SJSA1 (cell line): ENCODE data around the gene SIGLEC5. TPM values are rescaled to one million over a fixed set of nuclear protein-coding genes. Genes with fewer than 3 reads are reported as not detected.
A peak's percentile ranks its signal among the peaks of the same experiment; 100 is the strongest.

Experiments used
- DNase-seq, 2 experiments: peaks; one replicate each; pipeline ENCODE4 v3.0.0-alpha.2; 2015 to 2020; ENCODE audit warnings: low spot score in 2 of 2, low read depth in 1 of 2
- H3K27ac ChIP-seq: fragments of 250-450 bp; sonication (Bioruptor Pico); 2 replicates; pipeline ENCODE4 v1.5.1; 2020; ENCODE audit warnings: mild to moderate bottlenecking, moderate library complexity
- H3K27me3 ChIP-seq: fragments of 250-450 bp; sonication (Bioruptor Pico); replicated peaks from 2 replicates; pipeline ENCODE4 v1.5.1; 2020; ENCODE audit warnings: mild to moderate bottlenecking, moderate library complexity
- H3K36me3 ChIP-seq: fragments of 250-450 bp; sonication (Bioruptor Pico); 2 replicates; pipeline ENCODE4 v1.5.1; 2020; ENCODE audit warnings: mild to moderate bottlenecking
- H3K4me1 ChIP-seq: fragments of 250-450 bp; sonication (Bioruptor Pico); replicated peaks from 2 replicates; pipeline ENCODE4 v1.6.1; 2021; ENCODE audit warnings: mild to moderate bottlenecking
- H3K4me3 ChIP-seq: fragments of 250-450 bp; sonication (Bioruptor Pico); 2 replicates; pipeline ENCODE4 v1.5.1; 2020; ENCODE audit warnings: mild to moderate bottlenecking
- H3K9me3 ChIP-seq: fragments of 250-450 bp; sonication (Bioruptor Pico); replicated peaks from 2 replicates; pipeline ENCODE4 v1.5.1; 2020; ENCODE audit warnings: mild to moderate bottlenecking
- total RNA-seq: library from RNA; depleted of rRNA; stranded (reverse); fragments of >200 nt; shearing (Covaris generic); gene quantifications from 2 replicates; pipeline ENCODE4 v1.2.3, GENCODE V29; 2014

Gene SIGLEC5
- total RNA-seq, 1 experiment from 2014 or later: not detected

DNA sequence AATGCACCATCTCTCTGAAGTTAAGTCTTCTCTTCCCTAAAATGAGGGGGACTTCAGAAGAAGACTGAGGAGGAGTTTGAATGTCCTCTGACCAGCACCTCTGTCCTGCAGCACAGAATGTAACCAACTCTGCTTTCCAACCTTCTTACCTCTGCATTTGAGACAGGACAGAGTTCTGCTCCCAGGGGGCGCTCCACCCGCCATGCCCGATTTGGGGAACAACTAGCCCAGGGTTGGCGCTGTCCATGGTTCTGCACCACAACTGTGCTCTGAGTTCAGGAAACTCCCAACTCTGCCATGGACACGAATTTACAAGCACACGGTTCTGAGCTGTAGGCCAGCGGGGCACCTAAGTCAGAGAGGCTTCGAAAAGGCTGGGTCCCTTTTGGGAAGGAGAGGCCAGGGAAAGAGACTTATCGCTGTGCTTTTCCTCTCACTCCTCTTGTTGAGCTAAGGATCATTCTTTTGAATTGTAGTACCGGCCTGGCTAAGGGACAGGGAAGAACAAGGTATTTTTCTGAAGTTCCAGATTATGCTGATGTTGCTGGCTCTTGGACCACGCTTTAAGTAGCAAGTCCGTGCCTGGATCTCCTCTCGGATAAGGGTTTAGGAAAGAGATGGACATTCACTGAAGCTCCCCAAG lies 22.2 kb downstream of the SIGLEC5 start:
- H3K4me1 ChIP-seq: no peaks in the 10 kb centered on the region
- no peak overlapping the region for H3K27ac ChIP-seq
- peak; percentile 26 to 76 for DNase-seq
- no peaks in the 10 kb centered on the region for H3K27me3 ChIP-seq
- H3K4me3 ChIP-seq: no peak overlapping the region
- no peaks in the 10 kb centered on the region for H3K9me3 ChIP-seq
- H3K36me3 ChIP-seq: no peaks in the 10 kb centered on the region

DNA sequence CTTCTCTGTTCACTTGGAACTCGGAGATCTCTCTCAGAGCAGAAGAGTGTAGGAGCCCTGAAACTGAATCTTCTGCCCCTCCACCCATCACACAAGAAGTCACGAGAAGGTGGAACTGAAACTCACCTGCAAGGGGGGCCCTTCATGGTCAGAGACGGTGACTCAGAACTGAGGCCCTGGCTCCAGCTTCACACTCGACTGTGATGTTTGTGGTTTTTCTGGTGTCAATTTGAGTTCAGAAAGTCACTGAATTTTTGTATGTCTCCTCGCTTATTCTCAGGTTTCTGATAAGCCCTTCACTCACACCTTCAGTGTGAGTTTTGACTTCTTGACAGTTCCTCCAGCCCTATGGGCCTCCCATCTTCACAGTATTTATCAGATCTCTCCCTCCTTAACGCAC lies 23.1 kb downstream of the SIGLEC5 start:
- Histone ChIP-seq H3K4me3 (no peak overlapping the region), H3K27me3 (no peaks in the 10 kb centered on the region), H3K4me1 (no peaks in the 10 kb centered on the region), H3K27ac (no peak overlapping the region), H3K9me3 (no peaks in the 10 kb centered on the region), H3K36me3 (no peaks in the 10 kb centered on the region)
- DNase-seq: no peak

DNA sequence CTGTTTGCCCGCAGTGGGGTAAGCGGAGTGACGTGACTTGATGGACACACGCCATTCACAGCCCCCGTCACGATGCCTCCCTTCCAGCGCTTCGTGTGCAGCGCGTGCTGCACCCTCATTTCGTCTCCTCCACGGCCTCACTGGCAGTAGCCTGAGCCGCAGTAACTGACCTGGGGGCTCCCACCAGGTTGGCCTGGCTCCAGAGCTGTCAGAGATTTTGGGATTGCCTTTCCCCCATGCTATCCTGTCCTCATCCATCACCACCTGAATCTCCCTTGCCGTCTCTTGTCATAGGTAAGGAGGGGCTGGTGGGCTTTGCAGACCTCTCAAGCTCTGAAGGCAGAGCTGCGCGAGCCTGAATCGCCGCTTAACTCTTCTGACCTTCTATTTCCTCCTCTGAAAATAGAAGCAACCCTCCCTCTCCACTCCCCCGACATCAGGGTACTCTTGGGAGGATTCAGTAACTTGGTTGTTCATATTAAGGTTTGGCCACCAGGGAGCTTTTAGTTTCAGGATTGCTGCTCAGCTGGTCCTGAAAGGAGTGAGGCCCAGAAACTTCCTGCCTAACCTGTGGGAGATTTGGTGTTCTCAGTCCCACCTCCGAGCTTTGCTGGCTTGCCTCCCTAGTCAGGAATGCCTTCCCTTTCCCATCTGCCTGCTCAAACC lies 27.9 kb downstream of the SIGLEC5 start:
- no peak overlapping the region for H3K4me3 ChIP-seq
- no peaks in the 10 kb centered on the region for H3K27me3 ChIP-seq
- no peaks in the 10 kb centered on the region for H3K36me3 ChIP-seq
- H3K27ac ChIP-seq: no peak overlapping the region
- 0 out of 2 replicates have a peak, but pooled peaks cover 5% of the 10 kb centered on the region for H3K9me3 ChIP-seq
- no peaks in the 10 kb centered on the region for H3K4me1 ChIP-seq
- no peak for DNase-seq

DNA sequence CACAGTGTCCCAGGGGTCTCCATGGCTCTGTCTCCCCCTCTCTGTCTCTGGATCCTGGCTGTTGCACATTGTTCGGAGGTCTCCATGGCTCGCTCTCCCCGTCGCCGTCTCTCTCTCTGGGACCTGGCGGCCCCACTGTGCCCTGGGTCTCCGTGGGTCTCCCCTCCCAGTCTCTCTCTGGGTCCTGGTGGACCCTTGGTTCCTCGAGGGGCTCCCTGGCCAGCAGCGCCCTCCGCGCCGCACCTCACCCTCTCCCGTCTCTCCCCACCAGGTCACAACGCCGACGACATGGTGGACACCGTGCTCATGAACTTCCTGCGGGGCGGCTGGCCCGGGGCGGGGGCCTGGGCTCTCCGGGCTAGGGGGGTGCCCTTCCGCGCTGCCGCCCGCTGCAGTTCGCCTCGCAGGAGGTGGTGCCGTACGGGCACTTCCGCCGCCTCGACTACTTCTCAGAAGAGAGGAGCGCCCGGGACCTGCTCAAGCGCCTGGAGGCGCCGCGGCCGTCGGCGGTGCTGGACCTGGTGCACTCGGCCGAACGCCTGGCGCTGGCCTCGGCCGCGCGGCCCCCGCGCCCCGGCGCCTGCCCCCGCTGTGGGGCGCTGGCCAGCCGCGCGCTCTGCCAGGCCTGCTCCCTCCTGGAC lies 29.1 kb downstream of the SIGLEC5 start:
- no peaks in the 10 kb centered on the region for H3K4me1 ChIP-seq
- H3K27ac ChIP-seq: no peak overlapping the region
- no peak overlapping the region for H3K4me3 ChIP-seq
- no peaks in the 10 kb centered on the region for H3K36me3 ChIP-seq
- DNase-seq: no peak
- H3K27me3 ChIP-seq: no peaks in the 10 kb centered on the region
- H3K9me3 ChIP-seq: 0 out of 2 replicates have a peak, but pooled peaks cover 5% of the 10 kb centered on the region

DNA sequence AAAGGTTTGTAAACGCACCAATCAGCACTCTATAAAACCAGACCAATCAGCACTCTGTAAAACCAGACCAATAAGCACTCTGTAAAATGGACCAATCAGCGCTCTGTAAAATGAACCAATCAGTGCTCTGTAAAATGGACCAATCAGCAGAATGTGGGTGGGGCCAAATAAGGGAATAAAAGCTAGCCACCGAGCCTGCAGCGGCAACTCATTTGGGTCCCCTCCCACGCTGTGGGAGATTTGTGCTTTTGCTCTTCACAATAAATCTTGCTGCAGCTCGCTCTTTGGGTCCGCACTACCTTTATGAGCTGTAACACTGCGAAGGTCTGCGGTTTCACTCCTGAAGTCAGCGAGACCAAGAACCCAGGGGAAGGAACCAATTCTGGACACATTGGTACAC lies 31.1 kb downstream of the SIGLEC5 start:
- no peaks in the 10 kb centered on the region for H3K27me3 ChIP-seq
- no peak overlapping the region for H3K4me3 ChIP-seq
- H3K4me1 ChIP-seq: 0 out of 2 replicates have a peak, but pooled peaks cover 4% of the 10 kb centered on the region
- H3K27ac ChIP-seq: no peak overlapping the region
- H3K9me3 ChIP-seq: 0 out of 2 replicates have a peak, but pooled peaks cover 5% of the 10 kb centered on the region
- no peaks in the 10 kb centered on the region for H3K36me3 ChIP-seq
- DNase-seq: no peak

DNA sequence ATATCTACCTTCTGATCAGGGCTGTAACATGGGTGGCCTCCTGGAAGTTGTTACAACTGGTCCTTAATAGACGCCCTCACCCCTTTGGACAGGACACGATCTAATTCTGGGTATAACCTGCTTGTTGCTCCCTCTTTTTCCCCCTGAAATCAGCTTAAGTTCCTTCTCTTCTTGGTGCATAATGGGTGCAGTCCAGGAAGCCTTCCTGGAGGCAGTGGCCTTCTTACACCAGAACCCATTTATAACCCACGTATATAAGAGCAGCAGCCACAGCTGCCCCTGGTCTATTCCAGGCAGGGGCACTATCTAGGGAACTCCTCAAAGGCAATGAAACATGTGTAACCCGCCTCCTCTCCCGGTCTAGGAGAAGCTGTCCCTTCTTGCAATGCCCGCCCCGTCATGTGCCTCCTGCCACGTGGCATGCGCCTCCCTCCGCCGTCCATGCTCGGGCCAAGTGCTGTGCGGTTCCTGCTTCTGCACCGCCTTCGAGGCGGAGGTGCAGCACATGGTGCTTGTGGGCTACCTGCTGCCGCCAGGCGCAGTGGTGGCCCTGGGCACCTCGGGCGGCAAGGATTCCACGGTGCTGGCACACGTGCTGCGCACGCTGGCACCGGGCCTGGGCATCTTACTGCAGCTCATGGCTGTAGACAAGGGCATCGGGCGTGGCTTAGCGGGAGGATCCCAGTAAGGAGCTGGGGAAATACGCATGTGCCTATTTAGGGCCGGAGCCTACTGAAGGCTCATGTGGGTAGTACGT lies 31.9 kb downstream of the SIGLEC5 start:
- Histone ChIP-seq H3K27me3 (no peaks in the 10 kb centered on the region), H3K4me3 (no peak overlapping the region), H3K27ac (no peak overlapping the region), H3K36me3 (no peaks in the 10 kb centered on the region), H3K4me1 (peaks cover 9% of the 10 kb centered on the region), H3K9me3 (0 out of 2 replicates have a peak, but pooled peaks cover 5% of the 10 kb centered on the region)
- no peak for DNase-seq

DNA sequence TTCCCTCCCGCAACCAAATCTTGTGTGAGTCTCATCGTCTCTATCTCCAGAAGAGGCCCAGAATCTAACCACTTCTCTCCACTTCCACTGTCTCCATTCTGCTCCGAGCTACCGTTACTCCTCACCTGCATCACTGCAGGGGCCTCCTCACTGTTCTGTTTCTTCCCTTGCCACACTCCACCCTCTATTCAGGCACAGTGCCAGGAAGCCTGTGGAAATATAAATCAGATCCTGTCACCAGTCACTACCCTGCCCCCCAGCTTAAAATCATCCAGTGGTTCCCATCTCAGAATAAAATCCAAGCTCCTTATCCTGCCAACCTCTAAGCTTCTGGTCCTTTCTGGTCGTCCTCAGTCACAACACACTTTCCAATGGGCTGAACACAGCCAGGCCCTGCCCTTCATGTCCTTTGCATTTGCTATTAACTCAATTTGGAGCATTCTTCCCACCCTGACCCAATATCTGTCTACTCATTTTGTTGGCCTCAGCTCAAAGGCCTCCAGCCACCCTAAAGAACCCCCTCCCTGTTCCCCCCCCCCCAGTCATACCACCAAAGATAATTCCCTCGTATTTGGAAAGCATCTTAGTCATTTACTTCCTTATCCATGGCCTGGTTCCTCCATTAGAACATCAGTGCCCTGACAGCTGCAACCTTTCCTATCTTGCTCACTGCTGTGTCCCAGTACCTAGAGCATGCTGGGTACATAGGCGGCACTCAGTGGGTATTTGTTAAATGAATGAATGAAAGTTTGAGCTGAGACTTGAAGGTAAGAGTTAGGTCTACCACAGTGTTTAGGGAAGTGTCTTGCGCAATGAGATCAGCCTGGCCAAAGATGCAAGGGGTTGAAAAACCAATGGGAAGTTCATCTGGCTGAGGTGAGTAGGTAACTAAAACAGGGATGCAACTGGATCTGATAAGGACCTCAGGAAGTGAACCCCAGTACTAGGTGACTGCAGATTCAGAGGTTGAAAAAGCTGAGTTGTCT lies 34.7 kb downstream of the SIGLEC5 start:
- no peak for DNase-seq
- H3K27me3 ChIP-seq: no peaks in the 10 kb centered on the region
- H3K36me3 ChIP-seq: no peaks in the 10 kb centered on the region
- H3K4me1 ChIP-seq: peaks cover 10% of the 10 kb centered on the region
- H3K27ac ChIP-seq: no peak overlapping the region
- H3K4me3 ChIP-seq: no peak overlapping the region
- 0 out of 2 replicates have a peak, but pooled peaks cover 5% of the 10 kb centered on the region for H3K9me3 ChIP-seq

DNA sequence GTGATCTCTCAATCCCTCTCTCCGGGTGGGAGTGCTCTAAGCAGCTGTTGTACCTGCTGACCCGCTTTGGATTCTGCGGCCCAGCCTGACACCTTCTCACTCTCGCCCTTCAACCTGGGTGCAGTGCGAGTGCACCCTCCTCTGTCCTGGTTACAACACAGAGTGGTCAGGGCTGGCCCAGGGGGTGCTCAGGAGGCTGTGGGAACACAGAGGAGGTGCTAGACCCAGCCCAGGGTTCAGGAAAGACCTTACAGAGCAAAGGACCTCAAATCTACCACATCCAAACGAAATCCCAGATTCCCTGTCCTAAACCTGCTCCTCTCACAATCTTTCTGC lies 35.5 kb downstream of the SIGLEC5 start:
- Histone ChIP-seq H3K27me3 (no peaks in the 10 kb centered on the region), H3K36me3 (no peaks in the 10 kb centered on the region; the same call in 1 of the 2 replicates), H3K27ac (no peak overlapping the region), H3K9me3 (0 out of 2 replicates have a peak, but pooled peaks cover 3% of the 10 kb centered on the region), H3K4me1 (peaks cover 10% of the 10 kb centered on the region), H3K4me3 (peak overlapping the region; percentile 47)
- DNase-seq: no peak

DNA sequence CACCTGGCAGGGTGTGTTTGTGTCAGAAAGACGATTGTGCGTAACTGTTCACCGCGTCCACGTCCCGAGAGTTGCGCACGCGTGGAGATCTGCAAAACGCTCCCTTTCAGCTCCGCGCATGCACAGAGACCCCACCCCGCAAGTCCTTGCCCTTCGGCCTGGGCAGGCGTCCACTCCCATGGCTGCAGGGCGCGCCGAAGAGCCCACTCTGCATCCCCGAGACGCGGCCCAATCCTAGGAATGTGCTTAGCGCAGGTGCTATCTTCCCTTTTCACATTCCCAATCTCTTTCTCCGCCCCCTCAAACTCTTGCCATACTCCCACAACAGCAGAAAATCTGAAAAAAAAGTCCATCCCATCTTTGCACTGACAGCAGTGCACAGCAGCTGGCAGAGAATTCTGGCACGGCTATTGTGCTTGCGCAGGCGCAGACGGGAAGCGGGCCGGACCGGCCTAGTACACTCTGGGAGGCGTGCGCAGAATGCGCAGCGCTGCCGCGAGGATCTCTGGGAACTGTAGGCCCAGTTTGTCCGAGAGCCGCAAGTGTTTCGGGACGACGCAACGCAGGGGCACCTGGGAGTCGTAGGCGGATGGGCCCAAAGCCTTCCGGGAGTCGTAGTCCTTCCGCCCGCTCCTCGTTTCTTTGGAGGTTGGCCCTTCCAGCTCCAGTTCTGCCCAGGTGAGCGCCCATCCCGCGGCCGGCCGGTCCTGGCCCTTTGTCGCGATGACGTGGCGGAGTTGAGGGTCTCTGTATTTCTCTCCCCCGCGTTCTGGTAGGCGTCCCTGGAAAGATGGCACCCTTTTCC lies 36.0 kb downstream of the SIGLEC5 start:
- H3K4me3 ChIP-seq: peak overlapping the region; percentile 47
- peaks cover 3% of the 10 kb centered on the region; the same call in 1 of the 2 replicates for H3K9me3 ChIP-seq
- peak; percentile 84 to 96 for DNase-seq
- no peak overlapping the region for H3K27ac ChIP-seq
- no peaks in the 10 kb centered on the region for H3K27me3 ChIP-seq
- H3K4me1 ChIP-seq: peaks cover 10% of the 10 kb centered on the region
- peaks cover 3% of the 10 kb centered on the region; the same call in 1 of the 2 replicates for H3K36me3 ChIP-seq

DNA sequence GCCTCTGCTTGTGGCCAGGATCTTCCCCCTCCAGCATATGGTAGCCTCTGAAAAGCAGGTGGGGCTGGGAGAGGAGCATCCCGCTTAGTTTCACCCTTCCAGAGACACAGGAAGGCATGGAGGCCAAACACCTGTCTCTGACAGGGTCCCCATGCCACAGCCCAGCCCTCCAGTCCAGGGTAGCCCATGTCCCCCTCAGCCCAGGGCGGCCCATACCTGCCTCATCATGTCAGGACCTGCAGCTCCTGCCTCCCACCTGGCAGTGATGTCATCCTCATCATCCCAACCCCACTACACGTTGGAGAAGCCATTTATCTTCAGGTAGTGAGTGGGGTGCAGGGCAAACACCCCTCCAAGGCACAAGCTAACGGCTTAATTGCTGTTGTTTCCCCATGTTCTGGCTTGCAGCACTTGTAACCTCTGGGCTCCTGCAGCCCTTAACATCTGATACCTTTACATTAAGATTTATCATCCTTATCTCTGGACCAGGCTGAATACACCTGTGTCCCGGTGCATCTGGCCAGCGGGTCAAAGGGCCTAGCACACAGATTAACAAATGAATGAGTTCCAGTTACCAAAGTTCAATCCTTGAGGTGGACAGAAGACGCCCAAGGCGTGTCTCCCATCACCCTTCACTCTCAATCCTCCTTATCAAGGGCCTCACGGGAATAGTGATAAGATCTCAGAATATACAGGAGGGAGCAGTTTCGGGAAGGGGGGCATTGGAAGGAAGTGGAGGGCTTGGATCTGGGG lies 36.9 kb downstream of the SIGLEC5 start:
- DNase-seq: no peak
- H3K36me3 ChIP-seq: peaks cover 8% of the 10 kb centered on the region
- H3K4me1 ChIP-seq: peaks cover 10% of the 10 kb centered on the region
- H3K4me3 ChIP-seq: peak overlapping the region; percentile 47
- no peaks in the 10 kb centered on the region for H3K27me3 ChIP-seq
- no peaks in the 10 kb centered on the region; the same call in 1 of the 2 replicates for H3K9me3 ChIP-seq
- no peak overlapping the region for H3K27ac ChIP-seq

DNA sequence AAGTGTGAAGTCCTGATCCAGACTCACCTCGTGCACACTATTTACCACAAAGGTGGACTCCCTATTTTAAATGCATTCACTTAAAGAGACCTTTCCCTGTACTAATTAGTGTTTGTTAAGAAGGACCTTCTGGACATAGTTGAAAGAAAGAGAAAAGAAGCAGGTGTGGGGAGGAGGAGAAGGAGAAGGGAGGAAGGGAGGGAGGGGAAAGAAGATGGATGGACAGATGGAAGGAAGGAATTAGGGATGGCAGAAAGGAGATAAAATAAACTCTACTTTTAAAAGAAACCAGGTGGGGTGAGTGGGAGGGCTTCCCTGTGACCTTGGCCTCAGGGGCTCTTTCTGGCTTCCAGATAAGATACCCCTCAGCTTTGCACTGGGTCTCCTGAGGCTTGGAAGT lies 37.7 kb downstream of the SIGLEC5 start:
- Histone ChIP-seq H3K4me3 (no peak overlapping the region), H3K27ac (no peak overlapping the region), H3K27me3 (no peaks in the 10 kb centered on the region), H3K36me3 (peaks cover 16% of the 10 kb centered on the region), H3K9me3 (peaks cover 8% of the 10 kb centered on the region), H3K4me1 (peaks cover 10% of the 10 kb centered on the region)
- DNase-seq: no peak

DNA sequence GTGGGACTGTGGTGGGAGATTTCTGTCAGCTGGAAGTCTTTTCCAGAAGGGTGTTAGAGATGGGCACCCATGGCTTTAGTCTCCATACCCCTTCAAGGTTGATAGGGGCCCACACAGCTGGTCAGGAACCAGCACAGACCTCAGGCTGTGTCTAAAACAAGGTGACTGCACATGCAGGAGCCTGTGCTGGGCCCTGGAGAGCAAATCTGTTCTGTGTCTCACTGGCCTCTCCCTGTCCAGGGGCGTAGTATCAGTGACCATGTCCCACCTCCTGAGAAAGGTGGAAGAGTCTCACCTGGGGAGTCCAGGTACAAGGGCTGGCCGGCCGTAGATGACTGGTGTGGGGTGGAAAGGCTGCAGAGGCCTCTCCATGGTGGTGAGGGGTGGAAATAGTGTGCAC lies 39.8 kb downstream of the SIGLEC5 start:
- Histone ChIP-seq H3K4me3 (no peak overlapping the region), H3K27ac (no peak overlapping the region), H3K27me3 (no peaks in the 10 kb centered on the region), H3K4me1 (peaks cover 10% of the 10 kb centered on the region), H3K9me3 (peaks cover 15% of the 10 kb centered on the region), H3K36me3 (peaks cover 36% of the 10 kb centered on the region)
- DNase-seq: no peak
